WTC11 (cell line): ENCODE data around the gene NAV2. TPM values are rescaled to one million over a fixed set of nuclear protein-coding genes. Genes with fewer than 3 reads are reported as not detected.

Source experiments
- ARID4B ChIP-seq: sonication (generic); formaldehyde crosslinking; IDR thresholded peaks from 2 replicates; pipeline ENCODE4 v1.8.0; 2023; ENCODE audit warnings: missing genetic modification reagents, mild to moderate bottlenecking, borderline replicate concordance
- CBFB ChIP-seq: sonication (generic); formaldehyde crosslinking; IDR thresholded peaks from 2 replicates; pipeline ENCODE4 v1.8.1; 2022; ENCODE audit warnings: mild to moderate bottlenecking, low read depth, missing genetic modification reagents
- NFYB ChIP-seq: sonication (generic); formaldehyde crosslinking; conservative IDR thresholded peaks from 2 replicates; pipeline ENCODE4 v1.8.0; 2022; ENCODE audit warnings: low read depth, missing genetic modification reagents
- PRRX2 ChIP-seq: fragments of 250-450 bp; sonication (Bioruptor Pico); IDR thresholded peaks from 2 replicates; pipeline ENCODE4 v1.8.0; 2021; ENCODE audit warnings: mild to moderate bottlenecking
- SOX15 ChIP-seq: fragments of 250-450 bp; sonication (Bioruptor Pico); IDR thresholded peaks from 2 replicates; pipeline ENCODE4 v1.9.0; 2021; ENCODE audit warnings: mild to moderate bottlenecking
- TCF7 ChIP-seq: sonication (generic); formaldehyde crosslinking; IDR thresholded peaks from 2 replicates; pipeline ENCODE4 v1.8.0; 2022; ENCODE audit warnings: mild to moderate bottlenecking, low read depth, missing genetic modification reagents, moderate library complexity
- TEAD1 ChIP-seq: sonication (generic); formaldehyde crosslinking; IDR thresholded peaks from 2 replicates; pipeline ENCODE4 v1.8.0; 2022; ENCODE audit warnings: mild to moderate bottlenecking, missing genetic modification reagents
- TP53 ChIP-seq: sonication (generic); formaldehyde crosslinking; IDR thresholded peaks from 2 replicates; pipeline ENCODE4 v1.8.1; 2023; ENCODE audit warnings: mild to moderate bottlenecking, missing genetic modification reagents
- ZNF121 ChIP-seq: sonication (generic); formaldehyde crosslinking; IDR thresholded peaks from 2 replicates; pipeline ENCODE4 v1.8.0; 2023; ENCODE audit warnings: missing genetic modification reagents
- ZNF138 ChIP-seq: sonication (generic); formaldehyde crosslinking; conservative IDR thresholded peaks from 2 replicates; pipeline ENCODE4 v1.8.1; 2022; ENCODE audit warnings: mild to moderate bottlenecking, moderate library complexity, missing genetic modification reagents
- ZNF219 ChIP-seq: sonication (generic); formaldehyde crosslinking; IDR thresholded peaks from 2 replicates; pipeline ENCODE4 v1.8.0; 2023; ENCODE audit warnings: missing genetic modification reagents, mild to moderate bottlenecking, borderline replicate concordance
- ZNF263 ChIP-seq: sonication (generic); formaldehyde crosslinking; IDR thresholded peaks from 2 replicates; pipeline ENCODE4 v1.8.1; 2022; ENCODE audit warnings: low read depth, mild to moderate bottlenecking, moderate library complexity, missing genetic modification reagents
- ZNF317 ChIP-seq: sonication (generic); formaldehyde crosslinking; IDR thresholded peaks from 2 replicates; pipeline ENCODE4 v1.8.1; 2023; ENCODE audit warnings: low read depth, mild to moderate bottlenecking, moderate library complexity, missing genetic modification reagents, borderline replicate concordance
- ZNF416 ChIP-seq: fragments of 250-450 bp; sonication (Bioruptor Pico); IDR thresholded peaks from 2 replicates; pipeline ENCODE4 v1.9.0; 2021; ENCODE audit warnings: mild to moderate bottlenecking, inconsistent platforms
- ZNF512 ChIP-seq: sonication (generic); formaldehyde crosslinking; IDR thresholded peaks from 2 replicates; pipeline ENCODE4 v1.8.1; 2022; ENCODE audit warnings: missing genetic modification reagents, borderline replicate concordance
- total RNA-seq: library from RNA; stranded (reverse); gene quantifications from 3 replicates; pipeline ENCODE4 v1.2.3, GENCODE V29; 2021
- TF ChIP-seq, protein P1 (sequence below): sonication (generic); formaldehyde crosslinking; IDR thresholded peaks from 2 replicates; pipeline ENCODE4 v1.8.1; 2022; ENCODE audit warnings: low read depth, missing genetic modification reagents, borderline replicate concordance
- TF ChIP-seq, protein P2 (sequence below): sonication (generic); formaldehyde crosslinking; IDR thresholded peaks from 2 replicates; pipeline ENCODE4 v1.8.0; 2023; ENCODE audit warnings: mild to moderate bottlenecking, missing genetic modification reagents
- TF ChIP-seq, protein P3 (sequence below): sonication (generic); formaldehyde crosslinking; IDR thresholded peaks from 2 replicates; pipeline ENCODE4 v1.8.0; 2022; ENCODE audit warnings: mild to moderate bottlenecking, missing genetic modification reagents
- TF ChIP-seq, protein P4 (sequence below): sonication (generic); formaldehyde crosslinking; conservative IDR thresholded peaks from 2 replicates; pipeline ENCODE4 v1.8.1; 2022; ENCODE audit warnings: mild to moderate bottlenecking, missing genetic modification reagents
- TF ChIP-seq, protein P5 (sequence below): sonication (generic); formaldehyde crosslinking; IDR thresholded peaks from 2 replicates; pipeline ENCODE4 v1.8.1; 2023; ENCODE audit warnings: mild to moderate bottlenecking, moderate library complexity, missing genetic modification reagents
- TF ChIP-seq, protein P6 (sequence below): fragments of 250-450 bp; sonication (Bioruptor Pico); IDR thresholded peaks from 2 replicates; pipeline ENCODE4 v1.8.0; 2021; ENCODE audit warnings: mild to moderate bottlenecking

The NAV2 gene
- total RNA-seq, 1 experiment from 2014 or later = 42.8 TPM

DNA sequence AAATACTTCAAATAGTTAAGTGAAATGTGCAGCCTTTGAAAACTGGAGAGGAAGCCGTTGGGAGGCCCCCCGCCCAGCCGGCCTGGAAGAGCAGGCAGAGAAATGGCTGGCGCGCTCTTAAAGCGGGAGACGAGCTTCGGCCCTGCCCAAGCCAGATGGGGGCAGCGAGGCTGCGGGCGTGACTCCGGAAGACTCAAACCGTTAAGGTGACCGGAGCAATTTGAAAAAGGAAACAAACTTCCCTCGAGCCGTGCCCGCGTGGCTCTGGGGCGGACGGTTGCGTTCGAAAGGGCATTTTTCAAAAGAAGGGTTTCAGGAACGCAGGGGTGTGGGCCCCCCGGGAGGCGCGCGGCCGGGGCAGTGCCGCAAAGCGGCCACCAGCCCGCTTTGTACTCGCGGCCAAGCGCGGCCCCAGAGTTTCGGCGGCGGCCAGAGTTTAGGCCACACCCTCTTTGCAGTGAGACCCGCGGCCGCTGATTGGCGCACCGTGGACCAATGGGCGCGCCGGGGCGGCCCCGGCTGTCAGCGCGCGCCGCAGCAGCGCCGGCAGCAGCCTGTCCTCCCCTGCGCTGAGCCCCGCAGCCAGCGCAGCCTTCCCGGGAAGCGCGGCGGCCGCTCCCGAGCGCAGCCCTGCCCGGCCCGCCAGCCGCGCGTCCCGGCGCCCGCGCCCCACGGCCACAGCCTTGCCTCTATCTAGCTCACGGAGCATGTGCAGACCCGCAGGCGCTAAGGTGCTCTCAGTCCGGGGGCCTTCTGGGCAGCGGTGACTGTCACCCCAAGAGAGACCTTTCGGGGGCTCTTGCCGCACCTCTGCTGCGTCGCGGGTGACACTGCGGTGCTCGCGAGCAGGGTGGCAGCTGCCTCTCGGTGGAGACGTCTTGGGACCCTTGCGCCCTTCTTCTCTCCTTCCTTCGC lies at the start of gene NAV2 (continued):
- TF ChIP-seq, protein P1, sequence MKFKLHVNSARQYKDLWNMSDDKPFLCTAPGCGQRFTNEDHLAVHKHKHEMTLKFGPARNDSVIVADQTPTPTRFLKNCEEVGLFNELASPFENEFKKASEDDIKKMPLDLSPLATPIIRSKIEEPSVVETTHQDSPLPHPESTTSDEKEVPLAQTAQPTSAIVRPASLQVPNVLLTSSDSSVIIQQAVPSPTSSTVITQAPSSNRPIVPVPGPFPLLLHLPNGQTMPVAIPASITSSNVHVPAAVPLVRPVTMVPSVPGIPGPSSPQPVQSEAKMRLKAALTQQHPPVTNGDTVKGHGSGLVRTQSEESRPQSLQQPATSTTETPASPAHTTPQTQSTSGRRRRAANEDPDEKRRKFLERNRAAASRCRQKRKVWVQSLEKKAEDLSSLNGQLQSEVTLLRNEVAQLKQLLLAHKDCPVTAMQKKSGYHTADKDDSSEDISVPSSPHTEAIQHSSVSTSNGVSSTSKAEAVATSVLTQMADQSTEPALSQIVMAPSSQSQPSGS = no peak
- TF ChIP-seq, protein P2, sequence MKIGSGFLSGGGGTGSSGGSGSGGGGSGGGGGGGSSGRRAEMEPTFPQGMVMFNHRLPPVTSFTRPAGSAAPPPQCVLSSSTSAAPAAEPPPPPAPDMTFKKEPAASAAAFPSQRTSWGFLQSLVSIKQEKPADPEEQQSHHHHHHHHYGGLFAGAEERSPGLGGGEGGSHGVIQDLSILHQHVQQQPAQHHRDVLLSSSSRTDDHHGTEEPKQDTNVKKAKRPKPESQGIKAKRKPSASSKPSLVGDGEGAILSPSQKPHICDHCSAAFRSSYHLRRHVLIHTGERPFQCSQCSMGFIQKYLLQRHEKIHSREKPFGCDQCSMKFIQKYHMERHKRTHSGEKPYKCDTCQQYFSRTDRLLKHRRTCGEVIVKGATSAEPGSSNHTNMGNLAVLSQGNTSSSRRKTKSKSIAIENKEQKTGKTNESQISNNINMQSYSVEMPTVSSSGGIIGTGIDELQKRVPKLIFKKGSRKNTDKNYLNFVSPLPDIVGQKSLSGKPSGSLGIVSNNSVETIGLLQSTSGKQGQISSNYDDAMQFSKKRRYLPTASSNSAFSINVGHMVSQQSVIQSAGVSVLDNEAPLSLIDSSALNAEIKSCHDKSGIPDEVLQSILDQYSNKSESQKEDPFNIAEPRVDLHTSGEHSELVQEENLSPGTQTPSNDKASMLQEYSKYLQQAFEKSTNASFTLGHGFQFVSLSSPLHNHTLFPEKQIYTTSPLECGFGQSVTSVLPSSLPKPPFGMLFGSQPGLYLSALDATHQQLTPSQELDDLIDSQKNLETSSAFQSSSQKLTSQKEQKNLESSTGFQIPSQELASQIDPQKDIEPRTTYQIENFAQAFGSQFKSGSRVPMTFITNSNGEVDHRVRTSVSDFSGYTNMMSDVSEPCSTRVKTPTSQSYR (CRISPR knock-in tag) = 0 out of 2 replicates have a peak, but pooled peaks have one; percentile 41
- TF ChIP-seq, protein P3, sequence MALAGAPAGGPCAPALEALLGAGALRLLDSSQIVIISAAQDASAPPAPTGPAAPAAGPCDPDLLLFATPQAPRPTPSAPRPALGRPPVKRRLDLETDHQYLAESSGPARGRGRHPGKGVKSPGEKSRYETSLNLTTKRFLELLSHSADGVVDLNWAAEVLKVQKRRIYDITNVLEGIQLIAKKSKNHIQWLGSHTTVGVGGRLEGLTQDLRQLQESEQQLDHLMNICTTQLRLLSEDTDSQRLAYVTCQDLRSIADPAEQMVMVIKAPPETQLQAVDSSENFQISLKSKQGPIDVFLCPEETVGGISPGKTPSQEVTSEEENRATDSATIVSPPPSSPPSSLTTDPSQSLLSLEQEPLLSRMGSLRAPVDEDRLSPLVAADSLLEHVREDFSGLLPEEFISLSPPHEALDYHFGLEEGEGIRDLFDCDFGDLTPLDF = peak; percentile 63; the same call in 1 of the 2 replicates
- no peak for TF ChIP-seq ZNF416 (CRISPR knock-in tag)
- no peak for TF ChIP-seq ZNF317
- TF ChIP-seq, protein P4, sequence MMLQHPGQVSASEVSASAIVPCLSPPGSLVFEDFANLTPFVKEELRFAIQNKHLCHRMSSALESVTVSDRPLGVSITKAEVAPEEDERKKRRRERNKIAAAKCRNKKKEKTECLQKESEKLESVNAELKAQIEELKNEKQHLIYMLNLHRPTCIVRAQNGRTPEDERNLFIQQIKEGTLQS (CRISPR knock-in tag) = peak; percentile 32; the same call in 1 of the 2 replicates
- no peak for TF ChIP-seq ZNF512
- TF ChIP-seq, protein P5, sequence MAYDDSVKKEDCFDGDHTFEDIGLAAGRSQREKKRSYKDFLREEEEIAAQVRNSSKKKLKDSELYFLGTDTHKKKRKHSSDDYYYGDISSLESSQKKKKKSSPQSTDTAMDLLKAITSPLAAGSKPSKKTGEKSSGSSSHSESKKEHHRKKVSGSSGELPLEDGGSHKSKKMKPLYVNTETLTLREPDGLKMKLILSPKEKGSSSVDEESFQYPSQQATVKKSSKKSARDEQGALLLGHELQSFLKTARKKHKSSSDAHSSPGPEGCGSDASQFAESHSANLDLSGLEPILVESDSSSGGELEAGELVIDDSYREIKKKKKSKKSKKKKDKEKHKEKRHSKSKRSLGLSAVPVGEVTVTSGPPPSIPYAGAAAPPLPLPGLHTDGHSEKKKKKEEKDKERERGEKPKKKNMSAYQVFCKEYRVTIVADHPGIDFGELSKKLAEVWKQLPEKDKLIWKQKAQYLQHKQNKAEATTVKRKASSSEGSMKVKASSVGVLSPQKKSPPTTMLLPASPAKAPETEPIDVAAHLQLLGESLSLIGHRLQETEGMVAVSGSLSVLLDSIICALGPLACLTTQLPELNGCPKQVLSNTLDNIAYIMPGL (CRISPR knock-in tag) = 0 out of 2 replicates have a peak, but pooled peaks have one; percentile 25
- no peak for TF ChIP-seq ARID4B (CRISPR knock-in tag)
- TF ChIP-seq ZNF121 = no peak
- no peak for TF ChIP-seq ZNF138
- TF ChIP-seq TCF7 (CRISPR knock-in tag) = no peak
- peak; percentile 57; the same call in 1 of the 2 replicates for TF ChIP-seq ZNF263 (CRISPR knock-in tag)
- TF ChIP-seq, protein P6, sequence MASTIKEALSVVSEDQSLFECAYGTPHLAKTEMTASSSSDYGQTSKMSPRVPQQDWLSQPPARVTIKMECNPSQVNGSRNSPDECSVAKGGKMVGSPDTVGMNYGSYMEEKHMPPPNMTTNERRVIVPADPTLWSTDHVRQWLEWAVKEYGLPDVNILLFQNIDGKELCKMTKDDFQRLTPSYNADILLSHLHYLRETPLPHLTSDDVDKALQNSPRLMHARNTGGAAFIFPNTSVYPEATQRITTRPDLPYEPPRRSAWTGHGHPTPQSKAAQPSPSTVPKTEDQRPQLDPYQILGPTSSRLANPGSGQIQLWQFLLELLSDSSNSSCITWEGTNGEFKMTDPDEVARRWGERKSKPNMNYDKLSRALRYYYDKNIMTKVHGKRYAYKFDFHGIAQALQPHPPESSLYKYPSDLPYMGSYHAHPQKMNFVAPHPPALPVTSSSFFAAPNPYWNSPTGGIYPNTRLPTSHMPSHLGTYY (CRISPR knock-in tag) = no peak
- TF ChIP-seq PRRX2 = no peak
- TF ChIP-seq NFYB = peak; percentile 89
- 0 out of 2 replicates have a peak, but pooled peaks have one; percentile 46 for TF ChIP-seq TEAD1 (CRISPR knock-in tag)
- no peak for TF ChIP-seq TP53 (CRISPR knock-in tag)
- TF ChIP-seq ZNF219 (CRISPR knock-in tag) = no peak
- no peak for TF ChIP-seq SOX15 (CRISPR knock-in tag)
- TF ChIP-seq CBFB (CRISPR knock-in tag) = no peak
